Hepatocyte (in vitro differentiated cells): ENCODE data around the gene TMEM143.
"Not testable (repeated sequence)": the region's sequence is repeated elsewhere in the genome, so short reads cannot be mapped to it uniquely, and the experiment has no call there.

Experiments
- CTCF ChIP-seq: fragments of 200-600 bp; sonication (generic); IDR thresholded peaks from 2 replicates; pipeline ENCODE4 v1.5.1; 2016; ENCODE audit warnings: antibody characterized with exemption, mild to moderate bottlenecking; ENCODE audit not compliant: poor library complexity
- EZH2 ChIP-seq: fragments of 200-600 bp; sonication (generic); IDR thresholded peaks from 2 replicates; pipeline ENCODE4 v1.6.1; 2016; ENCODE audit warnings: antibody characterized with exemption, mild to moderate bottlenecking, borderline replicate concordance

GRCh38 chr19:48371771-48372170, 8.0 kb upstream of the TMEM143 start:
- not testable (repeated sequence) for TF ChIP-seq CTCF, EZH2
